Adrenal gland (tissue), 12 donors: Measurements from ENCODE around the gene SSH2. TPM values are rescaled to one million over a fixed set of nuclear protein-coding genes. Genes with fewer than 3 reads are reported as not detected.

ENCODE experiments used
- DNase-seq, 7 donors: peaks; one replicate each; pipeline ENCODE4 v3.0.0-alpha.2; 2019 to 2020
- H3K27ac ChIP-seq, 5 donors: fragments of 200-600 bp; sonication (generic) in 4 of 5; 1 replicate in 3 of 5; 2 replicates in 2 of 5; pipeline versions ENCODE4 v1.5.1 to v1.8.0; 2016 to 2020; ENCODE audit warnings: mild to moderate bottlenecking in 1 of 5
- H3K27me3 ChIP-seq: fragments of 200-600 bp; 2 replicates; pipeline ENCODE4 v1.8.0; 2021
- H3K36me3 ChIP-seq, 2 donors: fragments of 200-600 bp; replicated peaks in 1 of 2; 1 replicate in 1 of 2; 2 replicates in 1 of 2; pipeline versions ENCODE4 v1.5.1 to v1.8.0; 2018 to 2022
- H3K4me1 ChIP-seq, 2 donors: fragments of 200-600 bp; replicated peaks in 1 of 2; 1 replicate in 1 of 2; 2 replicates in 1 of 2; pipeline versions ENCODE4 v1.5.1 to v1.8.0; 2018 to 2021
- H3K4me3 ChIP-seq, 4 donors: fragments of 200-600 bp; sonication (generic) in 3 of 4; one replicate each; pipeline ENCODE4 v1.5.1; 2016 to 2018
- H3K9me3 ChIP-seq, 3 donors: fragments of 200-600 bp; sonication (generic) in 1 of 3; replicated peaks in 1 of 3; 1 replicate in 2 of 3; 2 replicates in 1 of 3; pipeline versions ENCODE4 v1.5.1 to v1.8.0; 2016 to 2021
- CTCF ChIP-seq, 6 experiments: fragments of 450-650 bp in 4 of 6; fragments of 200-600 bp in 2 of 6; sonication (generic) in 1 of 6; IDR thresholded peaks; 1 replicate in 5 of 6; 2 replicates in 1 of 6; pipeline versions ENCODE4 v1.5.1 to v1.8.0; 2016 to 2021; ENCODE audit warnings: antibody characterized with exemption in 6 of 6, mild to moderate bottlenecking in 2 of 6, moderate library complexity in 1 of 6
- POLR2A ChIP-seq, 2 donors: fragments of 450-650 bp; IDR thresholded peaks; one replicate each; pipeline ENCODE4 v1.6.1; 2017; ENCODE audit warnings: antibody characterized with exemption in 2 of 2, mild to moderate bottlenecking in 2 of 2, moderate library complexity in 1 of 2
- WGBS, 4 donors: extraction: QIAGEN DNeasy Blood & Tissue Kit in 2 of 4; methylation state at CpG; one replicate each; pipeline versions ENCODE4 v1.1.5 to v1.1.7; 2013 to 2017; 5-methylcytosine and 5-hydroxymethylcytosine counted together
- intact Hi-C, 2 donors: fragments of 100-400 bp; cut with DNase I; formaldehyde crosslinking; loops; one replicate each; pipeline versions ENCODE4 v1.14.1 to v1.15.0; 2022 to 2023
- polyA plus RNA-seq, 3 donors: library from polyadenylated mRNA; stranded (reverse); fragments of 200-250 nt in 2 of 3; fragments of 350-450 nt in 1 of 3; fragmentation: Illumina TruSeq in 1 of 3; extraction: RNeasy Lipid Tissue Mini Kit (QIAGEN cat#74804) in 1 of 3; gene quantifications; one replicate each; pipeline ENCODE4 v1.2.3, GENCODE V29; 2013 to 2014
- total RNA-seq, 9 donors: library from RNA; depleted of rRNA in 4 of 9; stranded (reverse); fragments of >200 nt in 4 of 9; fragments of 120-200 nt in 1 of 9; fragmentation: NEBNext Ultra II Directional in 1 of 9; extraction: Animal tissue kit (Norgen Biotek cat#: 25700) in 1 of 9; gene quantifications; one replicate each; pipeline versions ENCODE4 v1.1.0 to v1.2.4, GENCODE V29; 2013 to 2023
- donor health status: healthy with polysubstance abuse.
- donor health status: Bipolar disorder and iron deficiency.
- donor health status: DM: yes; HTN: yes; CAD: no.
- donor health status: DM: no; HTN: no; CAD: no.
- donor health status: DM: no; HTN: no; CAD: no.
- donor health status: DM: yes; HTN: yes; CAD: no.

Gene SSH2
- total and polyA plus RNA-seq, 12 donors: 7.6 to 35.8 (median 20.8) TPM

GRCh38 chr17:29590411-29591145, 339.4 kb downstream of the SSH2 start:
- intact Hi-C loops: no loop called here
- DNase-seq: peak in 3 of 7 donors; percentile 31 to 36 (median 35)
- no peaks in the 10 kb centered on the region for H3K27me3 ChIP-seq
- peaks cover 49 to 56% of the 10 kb centered on the region in 2 donors for H3K4me1 ChIP-seq
- peak overlapping the region in 4 of 5 donors; percentile 10 to 84 (median 62) for H3K27ac ChIP-seq
- TF ChIP-seq CTCF (IDR thresholded peaks at IDR 0.05): no peak
- no peak for TF ChIP-seq POLR2A (IDR thresholded peaks at IDR 0.05)
- WGBS, 4 donors: 31 to 41% (median 39%) methylated on average over 12 to 30 of the region's 30 CpGs
- peak overlapping the region in 1 of 4 donors; percentile 61 for H3K4me3 ChIP-seq
- no peaks in the 10 kb centered on the region for H3K36me3 ChIP-seq
- no peaks in the 10 kb centered on the region for H3K9me3 ChIP-seq

GRCh38 chr17:29589524-29590410, 340.3 kb downstream of the SSH2 start, which contains the start of gene GIT1:
Gene GIT1, minus strand, starts transcription at chr17:29589648. Its CDS starts 270 bp downstream, at chr17:29589378.
- Histone ChIP-seq H3K9me3 (no peaks in the 10 kb centered on the region), H3K4me3 (peak within 1 kb of the TSS; percentile 34 to 87 (median 69)), H3K27ac (peak within 1 kb of the TSS in 4 of 5 donors; percentile 62 to 89 (median 71)), H3K36me3 (no peaks in the 10 kb centered on the region), H3K27me3 (no peaks in the 10 kb centered on the region), H3K4me1 (peaks cover 49 to 56% of the 10 kb centered on the region in 2 donors)
- 7 to 34% (median 17%) methylated on average over 12 to 69 of the region's 70 CpGs for WGBS, 4 donors
- intact Hi-C loops: no loop called here
- TF ChIP-seq CTCF (IDR thresholded peaks at IDR 0.05) (no peak), POLR2A (IDR thresholded peaks at IDR 0.05) (peak; percentile 46 to 62)
- DNase-seq: peak; percentile 76 to 89 (median 87)

- H3K4me1 ChIP-seq: peaks cover 44 to 53% of the 10 kb centered on the region in 2 donors
- H3K9me3 ChIP-seq: no peaks in the 10 kb centered on the region
- H3K27me3 ChIP-seq: no peaks in the 10 kb centered on the region
- 0 to 1% (median 0%) methylated on average over 20 to 72 of the region's 72 CpGs for WGBS, 4 donors
- H3K36me3 ChIP-seq: no peaks in the 10 kb centered on the region
- H3K4me3 ChIP-seq: peak overlapping the region; percentile 34 to 87 (median 69)
- TF ChIP-seq POLR2A (IDR thresholded peaks at IDR 0.05): no peak
- peak in 2 of 6 experiments; percentile 6 to 9 for TF ChIP-seq CTCF (IDR thresholded peaks at IDR 0.05)
- peak in 4 of 7 donors; percentile 40 to 49 (median 43) for DNase-seq
- peak overlapping the region in 4 of 5 donors; percentile 60 to 89 (median 66) for H3K27ac ChIP-seq
- intact Hi-C loops: no loop called here
Measured at GRCh38 chr17:29588562-29589411, 341.2 kb downstream of the SSH2 start.
